Activated CD4-positive, alpha-beta memory T cell treated with anti-CD3 and anti-CD28 coated beads, Interleukin-2, amount 10 ng/mL, durations not matched to agents 7 days and 5 days (primary cell): ENCODE measurements around the gene FAM174C. TPM values are rescaled to one million over a fixed set of nuclear protein-coding genes. Genes with fewer than 3 reads are reported as not detected.

Experiments
- CTCF ChIA-PET: fragments of 350-600 bp; sonication (Branson Sonifier 250); formaldehyde crosslinking; loops from one replicate; lab custom pipeline; 2021; ENCODE audit warnings: antibody characterized with exemption, inconsistent platforms; lab: Charles Lee
- POLR2A ChIA-PET: fragments of 350-600 bp; sonication (Branson Sonifier 250); formaldehyde crosslinking; loops from one replicate; lab custom pipeline; 2021; ENCODE audit warnings: antibody characterized with exemption; lab: Charles Lee
- DNase-seq: peaks from one replicate; pipeline ENCODE4 v3.0.0-alpha.2; 2020
- H3K27ac Mint-ChIP-seq: one replicate; pipeline ENCODE4 v1.8.0; 2021; ENCODE audit warnings: mild to moderate bottlenecking, mixed read lengths
- H3K27me3 Mint-ChIP-seq: one replicate; pipeline ENCODE4 v1.8.0; 2021; ENCODE audit warnings: mixed read lengths
- H3K36me3 Mint-ChIP-seq: one replicate; pipeline ENCODE4 v1.8.0; 2021; ENCODE audit warnings: low read depth, mixed read lengths
- H3K4me1 Mint-ChIP-seq: one replicate; pipeline ENCODE4 v1.8.0; 2021; ENCODE audit warnings: mixed read lengths
- H3K4me3 Mint-ChIP-seq: one replicate; pipeline ENCODE4 v1.8.0; 2021; ENCODE audit warnings: mild to moderate bottlenecking, mixed read lengths
- H3K9me3 Mint-ChIP-seq: one replicate; pipeline ENCODE4 v1.8.0; 2021; ENCODE audit warnings: mixed read lengths
- total RNA-seq, 2 experiments: library from RNA; stranded (reverse); gene quantifications; one replicate each; pipeline ENCODE4 v1.2.3, GENCODE V29; 2021

FAM174C gene
- total RNA-seq, 2 experiments from 2014 or later, result 45.9 to 50.1 TPM

DNA sequence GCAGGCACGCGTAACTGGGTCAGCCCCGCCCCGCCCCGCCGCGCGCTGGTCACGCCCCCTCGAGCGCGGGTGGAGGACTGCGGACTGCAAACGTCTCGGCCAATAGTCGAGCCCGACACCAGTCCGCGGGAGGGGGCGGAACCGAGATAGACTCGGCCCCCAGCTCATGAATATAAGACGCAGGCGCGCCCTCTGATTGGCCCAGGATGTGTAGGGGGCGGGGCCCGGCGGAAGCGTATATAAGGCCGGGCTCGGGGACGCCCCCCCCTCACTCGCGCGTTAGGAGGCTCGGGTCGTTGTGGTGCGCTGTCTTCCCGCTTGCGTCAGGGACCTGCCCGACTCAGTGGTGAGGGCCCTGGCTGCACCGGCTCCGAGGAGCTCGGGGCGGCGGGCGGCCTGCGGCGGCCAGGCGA lies 6.3 kb upstream of the FAM174C start, which contains the start of gene CIRBP:
TSS of gene CIRBP (plus strand) at position 268 of the 413 bp plus-strand sequence. CDS start 1,602 bp downstream, outside the sequence.
- Mint-ChIP-seq H3K27ac (peak within 1 kb of the TSS; percentile 85), H3K4me1 (peaks cover 70% of the 10 kb centered on the region), H3K36me3 (peaks cover 41% of the 10 kb centered on the region), H3K27me3 (peaks cover 3% of the 10 kb centered on the region), H3K9me3 (no peaks in the 10 kb centered on the region), H3K4me3 (peak within 1 kb of the TSS; percentile 91)
- peak; percentile 100 for DNase-seq
- ChIA-PET POLR2A (interaction anchor here (0.6 to 10.9 kb wide), 55 partner anchors 10 to 628 kb away, joined by 3 to 266 read pairs (median 6); partner anchors contain the start of genes ABCA7, ARHGAP45, ATP5F1D and CBARP), CTCF (interaction anchor here (0.6 to 11.2 kb wide), 7 partner anchors 11 to 240 kb away, joined by 3 to 412 read pairs (median 6); partner anchors contain the start of genes ATP5F1D and REEP6)

DNA sequence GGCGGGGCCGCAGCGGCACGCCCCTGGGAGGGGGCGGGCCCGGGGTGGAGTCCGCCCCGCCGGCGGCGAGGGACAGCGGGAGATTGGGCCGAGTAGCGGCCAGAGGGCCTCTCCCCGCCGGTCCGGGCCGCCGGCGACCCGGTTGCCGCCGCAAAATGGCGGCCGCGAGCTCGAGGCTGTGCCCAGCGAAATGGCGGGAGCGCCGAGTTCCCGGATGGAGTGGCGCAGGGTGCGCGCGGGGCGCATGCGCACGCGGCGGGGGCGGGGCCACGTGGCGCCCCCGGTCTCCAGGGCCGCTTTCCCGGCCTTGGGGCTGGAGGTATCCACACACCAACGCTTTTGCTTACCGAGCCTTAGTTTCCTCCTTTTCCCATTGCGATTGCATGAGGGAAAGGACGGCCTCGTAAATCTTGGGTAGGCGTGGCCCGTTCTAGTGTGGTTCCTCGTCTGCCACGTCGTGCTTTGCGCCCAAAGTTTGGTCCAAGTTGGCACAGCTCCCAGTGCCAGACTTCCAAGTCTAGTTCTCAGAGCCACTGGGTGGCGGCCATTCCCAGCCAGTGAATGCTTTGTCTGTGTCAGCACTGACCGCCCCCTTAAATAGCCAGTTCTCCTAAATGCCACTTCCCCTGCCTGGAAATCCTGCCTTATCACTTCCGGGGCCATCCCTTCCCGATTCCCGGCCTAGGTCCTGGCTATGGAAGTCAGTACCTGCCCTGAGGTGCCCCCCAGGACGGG lies 5.7 kb upstream of the FAM174C start:
- peaks cover 44% of the 10 kb centered on the region for H3K36me3 Mint-ChIP-seq

DNA sequence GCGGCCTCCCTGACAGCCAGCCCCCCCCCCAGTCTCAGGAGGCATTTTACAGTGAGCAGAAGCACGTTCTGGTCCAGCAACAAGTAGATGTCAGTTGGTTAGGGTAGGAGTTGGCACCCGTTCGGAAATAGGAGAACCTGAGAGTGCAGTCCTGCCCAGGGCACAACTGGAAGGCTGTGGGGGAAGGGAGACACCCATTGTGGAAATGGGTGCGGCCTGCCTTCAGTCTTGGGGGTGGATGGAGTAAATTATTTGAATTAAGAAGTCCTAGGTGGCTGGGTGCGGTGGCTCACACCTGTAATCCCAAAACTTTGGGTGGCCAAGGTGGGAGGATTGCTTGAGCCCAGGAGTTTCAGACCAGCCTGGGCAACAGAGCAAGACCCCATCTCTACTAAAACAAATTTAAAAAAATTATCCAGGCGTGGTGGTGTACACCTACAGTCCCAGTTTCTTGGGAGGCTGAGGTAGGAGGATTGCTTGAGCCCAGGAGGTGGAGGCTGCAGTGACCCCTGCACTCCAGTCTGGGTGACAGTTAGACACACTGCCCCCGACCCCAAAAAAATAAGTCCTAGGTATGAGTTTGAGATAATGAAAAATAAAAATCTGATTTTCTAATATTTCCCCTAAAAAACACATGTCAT lies 5.0 kb upstream of the FAM174C start:
- peak overlapping the region; percentile 91 for H3K4me3 Mint-ChIP-seq
- no peaks in the 10 kb centered on the region for H3K9me3 Mint-ChIP-seq
- H3K27me3 Mint-ChIP-seq, result peaks cover 3% of the 10 kb centered on the region
- peak overlapping the region; percentile 85 for H3K27ac Mint-ChIP-seq
- ChIA-PET POLR2A (interaction anchor here (0.9 to 5.4 kb wide), 7 partner anchors 12 to 382 kb away, joined by 3 to 266 read pairs (median 20); partner anchors contain the start of genes ARHGAP45, ATP5F1D, CNN2 and TCF3), CTCF (no interaction called here)
- H3K36me3 Mint-ChIP-seq, result peaks cover 45% of the 10 kb centered on the region
- H3K4me1 Mint-ChIP-seq, result peaks cover 67% of the 10 kb centered on the region
- no peak for DNase-seq

More for the DNA sequence above, 5.7 kb upstream of the FAM174C start:
- no peaks in the 10 kb centered on the region for H3K9me3 Mint-ChIP-seq
- POLR2A ChIA-PET, result interaction anchor here (0.6 to 10.9 kb wide), 48 partner anchors 9 to 627 kb away, joined by 3 to 266 read pairs (median 6); partner anchors contain the start of genes ABCA7, ARHGAP45, ATP5F1D and CBARP
- CTCF ChIA-PET, result interaction anchor here (1.0 to 11.2 kb wide), 6 partner anchors 10 to 240 kb away, joined by 3 to 412 read pairs (median 8); partner anchors contain the start of gene ATP5F1D
- peak; percentile 89 for DNase-seq
- peaks cover 71% of the 10 kb centered on the region for H3K4me1 Mint-ChIP-seq
- peak overlapping the region; percentile 91 for H3K4me3 Mint-ChIP-seq
- peaks cover 3% of the 10 kb centered on the region for H3K27me3 Mint-ChIP-seq
- H3K27ac Mint-ChIP-seq, result peak overlapping the region; percentile 85

- Mint-ChIP-seq H3K4me1 (peaks cover 62% of the 10 kb centered on the region), H3K27ac (peak overlapping the region; percentile 85), H3K27me3 (peaks cover 3% of the 10 kb centered on the region), H3K4me3 (peak overlapping the region; percentile 91), H3K36me3 (peaks cover 45% of the 10 kb centered on the region), H3K9me3 (no peaks in the 10 kb centered on the region)
- ChIA-PET POLR2A (interaction anchor here (1.1 to 2.5 kb wide), 3 partner anchors 10 to 30 kb away, joined by 3 to 8 read pairs (median 6); no protein-coding TSS in a partner anchor), CTCF (interaction anchor here (0.6 to 1.9 kb wide), 3 partner anchors 26 to 138 kb away, joined by 3 to 6 read pairs (median 3); no protein-coding TSS in a partner anchor)
- no peak for DNase-seq
Observed at GRCh38 chr19:1270854-1271527, 4.3 kb upstream of the FAM174C start.

- ChIA-PET POLR2A (interaction anchor here (1.1 to 2.5 kb wide), 4 partner anchors 11 to 31 kb away, joined by 3 to 16 read pairs (median 7); no protein-coding TSS in a partner anchor), CTCF (interaction anchor here (0.6 to 1.9 kb wide), 3 partner anchors 27 to 137 kb away, joined by 3 to 6 read pairs (median 3); no protein-coding TSS in a partner anchor)
- DNase-seq, result no peak
- H3K9me3 Mint-ChIP-seq, result no peaks in the 10 kb centered on the region
- H3K27ac Mint-ChIP-seq, result peak overlapping the region; percentile 85
- H3K36me3 Mint-ChIP-seq, result peaks cover 49% of the 10 kb centered on the region
- H3K4me3 Mint-ChIP-seq, result peak overlapping the region; percentile 91
- peaks cover 64% of the 10 kb centered on the region for H3K4me1 Mint-ChIP-seq
- H3K27me3 Mint-ChIP-seq, result peaks cover 3% of the 10 kb centered on the region
Observed at GRCh38 chr19:1271528-1272422, 3.6 kb upstream of the FAM174C start.

- H3K27ac Mint-ChIP-seq, result peak overlapping the region; percentile 68
- CTCF ChIA-PET, result interaction anchor here (1.4 to 1.9 kb wide), 3 partner anchors 28 to 111 kb away, joined by 3 to 14 read pairs (median 6); no protein-coding TSS in a partner anchor
Observed at GRCh38 chr19:1272423-1273262, 2.7 kb upstream of the FAM174C start.

GRCh38 chr19:1273263-1274041 lies 1.9 kb upstream of the FAM174C start:
- Mint-ChIP-seq H3K36me3 (peaks cover 57% of the 10 kb centered on the region), H3K4me3 (peak overlapping the region; percentile 14), H3K27ac (peak overlapping the region; percentile 72), H3K9me3 (no peaks in the 10 kb centered on the region), H3K27me3 (no peaks in the 10 kb centered on the region), H3K4me1 (peaks cover 59% of the 10 kb centered on the region)
- no peak for DNase-seq
- ChIA-PET CTCF (interaction anchor here (1.4 to 1.5 kb wide), 2 partner anchors 30 to 110 kb away, joined by 3 to 14 read pairs; no protein-coding TSS in a partner anchor), POLR2A (interaction anchor here (1.0 to 2.5 kb wide), 6 partner anchors 13 to 380 kb away, joined by 3 to 16 read pairs (median 4); partner anchors contain the start of genes MED16 and RNU6-9)

More at GRCh38 chr19:1272423-1273262, 2.7 kb upstream of the FAM174C start:
- DNase-seq, result no peak
- H3K27me3 Mint-ChIP-seq, result no peaks in the 10 kb centered on the region
- H3K9me3 Mint-ChIP-seq, result no peaks in the 10 kb centered on the region
- H3K36me3 Mint-ChIP-seq, result peaks cover 52% of the 10 kb centered on the region
- H3K4me1 Mint-ChIP-seq, result peaks cover 60% of the 10 kb centered on the region
- peak overlapping the region; percentile 41 for H3K4me3 Mint-ChIP-seq
- POLR2A ChIA-PET, result interaction anchor here (1.0 to 2.5 kb wide), 6 partner anchors 12 to 380 kb away, joined by 3 to 16 read pairs (median 4); partner anchors contain the start of genes MED16 and RNU6-9

DNA sequence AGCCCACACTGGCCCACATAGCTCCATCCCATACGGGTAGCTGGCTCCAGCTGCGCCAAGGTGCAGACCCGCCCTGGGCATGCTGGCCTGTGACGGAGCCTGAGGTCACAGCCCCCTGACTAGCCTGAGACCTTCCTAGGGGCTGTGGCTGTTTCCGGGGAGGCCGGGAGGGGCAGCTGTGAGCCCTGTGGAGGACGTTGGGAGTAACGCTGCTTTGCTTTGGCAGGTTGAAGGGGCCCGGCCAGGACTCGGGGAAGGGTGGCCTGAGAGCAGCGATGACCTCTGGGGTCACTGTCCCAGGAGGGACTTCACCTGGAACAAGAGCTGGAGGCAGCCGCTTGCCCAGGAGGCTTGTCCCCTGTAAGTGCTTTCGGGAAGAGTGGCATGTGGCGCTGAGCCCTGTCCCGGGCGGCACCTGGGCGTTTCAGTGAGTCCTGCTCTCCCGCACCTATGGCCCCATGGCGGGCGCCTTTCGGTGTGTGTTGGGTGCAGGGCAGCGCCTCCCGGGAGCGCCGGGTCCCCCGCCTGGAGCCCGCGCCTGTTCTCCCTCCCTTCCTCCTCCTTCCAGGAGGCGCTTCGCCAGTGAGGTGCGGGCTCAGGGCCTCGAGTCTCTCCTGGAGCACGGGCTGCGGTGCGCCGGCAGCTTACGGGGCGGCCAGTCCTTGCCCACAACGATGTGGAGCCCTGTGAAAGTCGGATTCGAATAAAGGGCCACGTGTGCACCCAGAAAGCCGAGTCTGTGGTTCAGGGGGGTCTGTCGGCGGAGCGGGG lies 1.1 kb upstream of the FAM174C start:
- peak overlapping the region; percentile 62 for H3K4me3 Mint-ChIP-seq
- no peaks in the 10 kb centered on the region for H3K9me3 Mint-ChIP-seq
- H3K36me3 Mint-ChIP-seq, result peaks cover 57% of the 10 kb centered on the region
- POLR2A ChIA-PET, result interaction anchor here (0.6 to 2.5 kb wide), 7 partner anchors 21 to 381 kb away, joined by 3 to 16 read pairs (median 3); partner anchors contain the start of genes MED16 and RNU6-9
- peaks cover 52% of the 10 kb centered on the region for H3K4me1 Mint-ChIP-seq
- DNase-seq, result no peak
- peak overlapping the region; percentile 72 for H3K27ac Mint-ChIP-seq
- H3K27me3 Mint-ChIP-seq, result no peaks in the 10 kb centered on the region
- CTCF ChIA-PET, result interaction anchor here (0.6 to 2.1 kb wide), 4 partner anchors 30 to 625 kb away, joined by 3 to 23 read pairs (median 8); no protein-coding TSS in a partner anchor

- H3K36me3 Mint-ChIP-seq, result peaks cover 59% of the 10 kb centered on the region
- peak overlapping the region; percentile 69 for H3K27ac Mint-ChIP-seq
- H3K9me3 Mint-ChIP-seq, result no peaks in the 10 kb centered on the region
- peak overlapping the region; percentile 62 for H3K4me3 Mint-ChIP-seq
- POLR2A ChIA-PET, result interaction anchor here (0.6 to 1.8 kb wide), 11 partner anchors 9 to 403 kb away, joined by 3 to 15 read pairs (median 4); partner anchors contain the start of gene ATP5F1D
- DNase-seq, result no peak
- H3K4me1 Mint-ChIP-seq, result peaks cover 56% of the 10 kb centered on the region
- CTCF ChIA-PET, result interaction anchor here (0.5 to 2.1 kb wide), 4 partner anchors 8 to 625 kb away, joined by 3 to 23 read pairs (median 8); no protein-coding TSS in a partner anchor
- no peaks in the 10 kb centered on the region for H3K27me3 Mint-ChIP-seq
Observed at GRCh38 chr19:1274852-1275259, 474 bp upstream of the FAM174C start.
